Right lobe of liver (tissue), 6 donors: ENCODE results near the gene DDX51. TPM values are rescaled to one million over a fixed set of nuclear protein-coding genes. Genes with fewer than 3 reads are reported as not detected.
"Not testable (repeated sequence)": the region's sequence is repeated elsewhere in the genome, so short reads cannot be mapped to it uniquely, and the experiment has no call there.

ENCODE experiments used
- ATAC-seq, 4 donors: fragments of 200-7000 bp; cut with Tn5 transposase; one replicate each; pipeline ENCODE4 v1.9.1; 2020; ENCODE audit warnings: mild to moderate bottlenecking in 4 of 4, moderate library complexity in 4 of 4
- DNase-seq, 3 donors: peaks; one replicate each; pipeline ENCODE4 v3.0.0-alpha.2; 2020
- H3K27ac ChIP-seq, 3 donors: fragments of 200-600 bp; one replicate each; pipeline ENCODE4 v1.8.0; 2022
- H3K27me3 ChIP-seq, 2 donors: fragments of 200-600 bp; one replicate each; pipeline ENCODE4 v1.8.0; 2022
- H3K36me3 ChIP-seq, 4 donors: fragments of 200-600 bp; sonication (generic) in 1 of 4; one replicate each; pipeline versions ENCODE4 v1.5.1 to v1.8.0; 2017 to 2022; ENCODE audit warnings: control low read depth in 1 of 4
- H3K4me1 ChIP-seq, 4 donors: fragments of 200-600 bp; sonication (generic) in 1 of 4; one replicate each; pipeline versions ENCODE4 v1.5.1 to v1.8.0; 2017 to 2022; ENCODE audit warnings: control low read depth in 1 of 4
- H3K4me3 ChIP-seq, 3 donors: fragments of 200-600 bp; one replicate each; pipeline ENCODE4 v1.8.0; 2022
- H3K9me3 ChIP-seq, 4 donors: fragments of 200-600 bp; sonication (generic) in 1 of 4; one replicate each; pipeline versions ENCODE4 v1.5.1 to v1.8.0; 2017 to 2022; ENCODE audit warnings: control low read depth in 1 of 4
- POLR2A ChIP-seq: fragments of 450-650 bp; IDR thresholded peaks from one replicate; pipeline ENCODE4 v1.6.1; 2017; ENCODE audit warnings: antibody characterized with exemption, mild to moderate bottlenecking
- WGBS: methylation state at CpG from one replicate; pipeline ENCODE4 v1.1.6; 2018; ENCODE audit warnings: low coverage, low lambda C conversion rate; ENCODE audit not compliant: insufficient coverage; ENCODE audit errors: missing lambda C conversion rate; 5-methylcytosine and 5-hydroxymethylcytosine counted together
- intact Hi-C, 2 donors: fragments of 100-400 bp; cut with DNase I; formaldehyde crosslinking; loops; one replicate each; pipeline versions ENCODE4 v1.11.2 to v1.14.1; 2022
- total RNA-seq, 6 experiments: library from RNA; depleted of rRNA in 2 of 6; stranded (reverse); fragments of >200 nt in 2 of 6; fragmentation: NEBNext Ultra II Directional in 3 of 6; extraction: Animal tissue kit (Norgen Biotek cat#: 25700) in 3 of 6; gene quantifications; one replicate each; pipeline versions ENCODE4 v1.1.0 to v1.2.4, GENCODE V29; 2016 to 2023
- TF ChIP-seq, protein P1 (sequence below), 4 donors: fragments of 200-600 bp in 3 of 4; fragments of 450-650 bp in 1 of 4; IDR thresholded peaks; one replicate each; pipeline versions ENCODE4 v1.5.1 to v1.8.0; 2016 to 2022; ENCODE audit warnings: antibody characterized with exemption in 4 of 4, mild to moderate bottlenecking in 2 of 4
- donor health status: DM: no; HTN: yes; CAD: no.
- donor health status: DM: no; HTN: no; CAD: no.
- donor health status: DM: no; HTN: no; CAD: no.
- donor health status: DM: no; HTN: yes; CAD: no.
- donor health status: DM: no; HTN: yes; CAD: no.

DDX51 gene
- total RNA-seq, 6 experiments from 2014 or later: 4.2 to 9.0 (median 5.2) TPM

DNA sequence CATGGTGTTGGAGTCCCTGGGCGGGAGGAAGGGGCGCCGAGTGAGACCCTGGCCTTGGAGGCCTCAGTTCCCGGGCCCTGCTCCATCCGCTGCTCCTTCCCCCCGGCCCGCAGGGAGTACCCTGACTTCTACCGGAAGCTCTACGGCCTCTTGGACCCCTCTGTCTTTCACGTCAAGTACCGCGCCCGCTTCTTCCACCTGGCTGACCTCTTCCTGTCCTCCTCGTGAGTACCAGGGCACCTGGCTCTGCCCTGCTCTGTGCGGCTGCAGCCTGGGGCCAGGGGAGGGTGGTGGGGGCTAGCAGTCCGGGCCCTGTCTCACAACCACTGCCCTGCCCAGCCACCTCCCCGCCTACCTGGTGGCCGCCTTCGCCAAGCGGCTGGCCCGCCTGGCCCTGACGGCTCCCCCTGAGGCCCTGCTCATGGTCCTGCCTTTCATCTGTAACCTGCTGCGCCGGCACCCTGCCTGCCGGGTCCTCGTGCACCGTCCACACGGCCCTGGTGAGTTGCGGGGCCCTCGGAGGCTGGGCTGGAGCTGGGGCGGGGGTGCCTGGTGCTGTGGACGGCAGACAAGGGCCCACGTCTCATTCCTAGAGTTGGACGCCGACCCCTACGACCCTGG is 7.1 kb upstream of the DDX51 start:
- H3K36me3 ChIP-seq: peaks cover 0 to 6% (median 0%) of the 10 kb centered on the region in 4 donors
- TF ChIP-seq POLR2A: no peak
- TF ChIP-seq, protein P1, sequence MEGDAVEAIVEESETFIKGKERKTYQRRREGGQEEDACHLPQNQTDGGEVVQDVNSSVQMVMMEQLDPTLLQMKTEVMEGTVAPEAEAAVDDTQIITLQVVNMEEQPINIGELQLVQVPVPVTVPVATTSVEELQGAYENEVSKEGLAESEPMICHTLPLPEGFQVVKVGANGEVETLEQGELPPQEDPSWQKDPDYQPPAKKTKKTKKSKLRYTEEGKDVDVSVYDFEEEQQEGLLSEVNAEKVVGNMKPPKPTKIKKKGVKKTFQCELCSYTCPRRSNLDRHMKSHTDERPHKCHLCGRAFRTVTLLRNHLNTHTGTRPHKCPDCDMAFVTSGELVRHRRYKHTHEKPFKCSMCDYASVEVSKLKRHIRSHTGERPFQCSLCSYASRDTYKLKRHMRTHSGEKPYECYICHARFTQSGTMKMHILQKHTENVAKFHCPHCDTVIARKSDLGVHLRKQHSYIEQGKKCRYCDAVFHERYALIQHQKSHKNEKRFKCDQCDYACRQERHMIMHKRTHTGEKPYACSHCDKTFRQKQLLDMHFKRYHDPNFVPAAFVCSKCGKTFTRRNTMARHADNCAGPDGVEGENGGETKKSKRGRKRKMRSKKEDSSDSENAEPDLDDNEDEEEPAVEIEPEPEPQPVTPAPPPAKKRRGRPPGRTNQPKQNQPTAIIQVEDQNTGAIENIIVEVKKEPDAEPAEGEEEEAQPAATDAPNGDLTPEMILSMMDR (IDR thresholded peaks at IDR 0.05): no peak
- peaks cover 0 to 4% (median 0%) of the 10 kb centered on the region in 4 donors for H3K4me1 ChIP-seq
- ATAC-seq: no peak
- H3K27ac ChIP-seq: no peak overlapping the region
- peak in 2 of 3 donors; percentile 18 to 53 for DNase-seq
- intact Hi-C loops: loop anchor here (10.0 kb wide), 2 partner anchors 64 to 254 kb away; no protein-coding TSS in a partner anchor
- no peaks in the 10 kb centered on the region for H3K9me3 ChIP-seq
- H3K4me3 ChIP-seq: no peak overlapping the region
- WGBS: 98% methylated on average over 8 of the region's 36 CpGs
- H3K27me3 ChIP-seq: no peaks in the 10 kb centered on the region

DNA sequence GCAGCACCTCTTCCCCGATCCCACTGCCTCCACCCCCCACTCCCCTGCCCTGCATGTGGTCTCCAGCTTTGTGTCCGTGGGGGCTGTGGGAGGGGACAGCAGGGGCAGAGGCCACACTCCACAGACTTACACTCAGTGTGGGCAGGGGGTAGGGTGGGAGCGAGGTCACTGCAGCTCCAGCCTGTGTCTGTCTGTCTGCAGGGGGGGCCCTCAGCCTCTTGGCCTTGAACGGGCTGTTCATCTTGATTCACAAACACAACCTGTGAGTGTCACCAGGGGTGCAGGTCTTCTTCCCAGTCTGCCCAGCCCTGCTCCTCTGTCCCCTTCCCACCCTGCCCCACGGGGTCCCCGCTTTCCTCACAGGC is 6.6 kb upstream of the DDX51 start:
- intact Hi-C loops: loop anchor here (10.0 kb wide), 2 partner anchors 64 to 254 kb away; no protein-coding TSS in a partner anchor
- H3K9me3 ChIP-seq: no peaks in the 10 kb centered on the region
- peaks cover 0 to 4% (median 0%) of the 10 kb centered on the region in 4 donors for H3K4me1 ChIP-seq
- no peak overlapping the region for H3K27ac ChIP-seq
- H3K27me3 ChIP-seq: no peaks in the 10 kb centered on the region
- peaks cover 0 to 6% (median 0%) of the 10 kb centered on the region in 4 donors for H3K36me3 ChIP-seq
- DNase-seq (peak in 2 of 3 donors; percentile 16 to 40), ATAC-seq (no peak)
- TF ChIP-seq POLR2A: no peak
- TF ChIP-seq, protein P1 (IDR thresholded peaks at IDR 0.05): no peak
- H3K4me3 ChIP-seq: no peak overlapping the region
- 92% methylated on average over 2 of the region's 6 CpGs for whole genome bisulfite sequencing

DNA sequence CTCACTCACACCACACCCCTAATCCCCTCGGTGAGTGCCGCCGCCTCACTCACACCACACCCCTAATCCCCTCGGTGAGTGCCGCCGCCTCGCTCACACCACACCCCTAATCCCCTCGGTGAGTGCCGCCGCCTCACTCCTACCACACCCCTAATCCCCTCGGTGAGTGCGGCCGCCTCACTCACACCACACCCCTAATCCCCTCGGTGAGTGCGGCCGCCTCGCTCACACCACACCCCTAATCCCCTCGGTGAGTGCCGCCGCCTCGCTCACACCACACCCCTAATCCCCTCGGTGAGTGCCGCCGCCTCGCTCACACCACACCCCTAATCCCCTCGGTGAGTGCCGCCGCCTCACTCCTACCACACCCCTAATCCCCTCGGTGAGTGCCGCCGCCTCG is 5.4 kb upstream of the DDX51 start:
- H3K4me3 ChIP-seq, ATAC-seq, H3K27me3 ChIP-seq, intact Hi-C loops, H3K9me3 ChIP-seq, H3K36me3 ChIP-seq, H3K27ac ChIP-seq: not testable (repeated sequence)
- WGBS: 90% methylated on average over 21 of the region's 32 CpGs
- peak in 1 of 3 donors; percentile 42 for DNase-seq
- H3K4me1 ChIP-seq: peaks cover 0 to 11% (median 3%) of the 10 kb centered on the region in 4 donors

DNA sequence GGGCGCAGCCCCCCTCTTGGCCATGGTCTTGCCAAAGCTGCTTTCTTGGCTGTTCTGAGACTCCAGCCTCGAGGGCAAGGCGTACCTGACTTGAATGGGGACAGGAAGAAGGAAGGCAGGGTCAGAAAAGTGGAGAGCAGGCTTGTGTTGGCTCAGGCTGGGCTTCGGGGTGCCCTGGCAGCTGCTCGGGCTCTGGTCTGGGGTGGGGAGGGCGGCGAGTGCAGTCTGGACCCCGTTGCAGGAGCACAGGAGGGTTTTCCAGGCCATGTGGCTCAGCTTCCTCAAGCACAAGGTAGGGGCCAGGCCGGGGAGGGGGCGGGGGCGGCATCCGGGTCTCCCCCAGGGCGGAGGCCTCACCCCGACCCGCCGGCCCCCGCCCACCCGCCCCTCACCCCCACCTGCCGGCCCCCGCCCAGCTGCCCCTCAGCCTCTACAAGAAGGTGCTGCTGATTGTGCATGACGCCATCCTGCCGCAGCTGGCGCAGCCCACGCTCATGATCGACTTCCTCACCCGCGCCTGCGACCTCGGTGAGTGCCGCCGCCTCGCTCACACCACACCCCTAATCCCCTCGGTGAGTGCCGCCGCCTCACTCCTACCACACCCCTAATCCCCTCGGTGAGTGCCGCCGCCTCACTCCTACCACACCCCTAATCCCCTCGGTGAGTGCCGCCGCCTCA is 4.4 kb upstream of the DDX51 start:
- intact Hi-C loops: no loop called here
- no peak overlapping the region for H3K27ac ChIP-seq
- peaks cover 0 to 6% (median 0%) of the 10 kb centered on the region in 4 donors for H3K36me3 ChIP-seq
- DNase-seq (peak in 2 of 3 donors; percentile 15 to 37), ATAC-seq (no peak)
- no peaks in the 10 kb centered on the region for H3K9me3 ChIP-seq
- no peak overlapping the region for H3K4me3 ChIP-seq
- 85% methylated on average over 5 of the region's 41 CpGs for WGBS
- no peak for TF ChIP-seq POLR2A
- TF ChIP-seq, protein P1 (IDR thresholded peaks at IDR 0.05): no peak
- no peaks in the 10 kb centered on the region for H3K27me3 ChIP-seq
- H3K4me1 ChIP-seq: peaks cover 0 to 7% (median 3%) of the 10 kb centered on the region in 4 donors
